ENCODE results near the gene CCDC136.

The CCDC136 gene

GRCh38 chr7:128859232-128860157 is 67.7 kb downstream of the CCDC136 start:
- no peak overlapping the region for H3K4me3 ChIP-seq (ENCODE audit: low read depth, low read length)
- TF ChIP-seq CTCF (IDR thresholded peaks at IDR 0.05; ENCODE audit: borderline replicate concordance, insufficient read depth, low read depth, low read length): no peak

GRCh38 chr7:128860158-128861073 is 68.6 kb downstream of the CCDC136 start:
- no peak overlapping the region for H3K4me3 ChIP-seq (ENCODE audit: low read depth, low read length)
- TF ChIP-seq CTCF (IDR thresholded peaks at IDR 0.05; ENCODE audit: borderline replicate concordance, insufficient read depth, low read depth, low read length): 0 out of 2 replicates have a peak, but pooled peaks have one; percentile 7

GRCh38 chr7:128861957-128862570 is 70.3 kb downstream of the CCDC136 start:
- H3K4me3 ChIP-seq (ENCODE audit: low read depth, low read length): peak overlapping the region; percentile 12
- TF ChIP-seq CTCF (IDR thresholded peaks at IDR 0.05; ENCODE audit: borderline replicate concordance, insufficient read depth, low read depth, low read length): no peak

GRCh38 chr7:128862571-128863432 is 71.0 kb downstream of the CCDC136 start, which contains the start of gene ATP6V1F:
Gene ATP6V1F, plus strand, starts transcription at chr7:128862856. Its CDS starts 49 bp downstream, at chr7:128862905.
- no peak for TF ChIP-seq CTCF (IDR thresholded peaks at IDR 0.05; ENCODE audit: borderline replicate concordance, insufficient read depth, low read depth, low read length)
- H3K4me3 ChIP-seq (ENCODE audit: low read depth, low read length): peak within 1 kb of the TSS; percentile 84

- TF ChIP-seq CTCF (IDR thresholded peaks at IDR 0.05; ENCODE audit: borderline replicate concordance, insufficient read depth, low read depth, low read length): peak; percentile 63
- peak overlapping the region; percentile 84 for H3K4me3 ChIP-seq (ENCODE audit: low read depth, low read length)
These were observed 71.7 kb downstream of the CCDC136 start for GRCh38 chr7:128863433-128863989.

GRCh38 chr7:128865303-128865702 is 73.5 kb downstream of the CCDC136 start:
- H3K4me3 ChIP-seq (ENCODE audit: low read depth, low read length): no peak overlapping the region
- TF ChIP-seq CTCF (IDR thresholded peaks at IDR 0.05; ENCODE audit: borderline replicate concordance, insufficient read depth, low read depth, low read length): no peak
